ENCODE data around the gene LSM3.

The LSM3 gene

GRCh38 chr3:14178247-14179113 lies at the start of gene LSM3, which contains the start of gene XPC:
TSS of gene LSM3 (plus strand) at chr3:14178817. CDS start at chr3:14178861, 44 bp downstream.
TSS of gene XPC (minus strand) at chr3:14178601. CDS start at chr3:14178568, 33 bp downstream.
- H3K4me3 ChIP-seq (ENCODE audit: control insufficient read depth, low read depth, low read length): peak within 1 kb of the TSS; percentile 84
- no peak for TF ChIP-seq CTCF (IDR thresholded peaks at IDR 0.05; ENCODE audit: control insufficient read depth, insufficient read depth, low read depth, low read length, missing control alignments)
- DNase-seq (ENCODE audit: low read depth): peak; percentile 98

GRCh38 chr3:14129296-14129695 lies 49.3 kb upstream of the LSM3 start:
- no peak for TF ChIP-seq CTCF (IDR thresholded peaks at IDR 0.05; ENCODE audit: control insufficient read depth, insufficient read depth, low read depth, low read length, missing control alignments)
- no peak for DNase-seq (ENCODE audit: low read depth)
- H3K4me3 ChIP-seq (ENCODE audit: control insufficient read depth, low read depth, low read length): no peak overlapping the region

GRCh38 chr3:14130230-14130629 lies 48.4 kb upstream of the LSM3 start:
- DNase-seq (ENCODE audit: low read depth): no peak
- TF ChIP-seq CTCF (IDR thresholded peaks at IDR 0.05; ENCODE audit: control insufficient read depth, insufficient read depth, low read depth, low read length, missing control alignments): no peak
- H3K4me3 ChIP-seq (ENCODE audit: control insufficient read depth, low read depth, low read length): no peak overlapping the region

- no peak overlapping the region for H3K4me3 ChIP-seq (ENCODE audit: control insufficient read depth, low read depth, low read length)
- no peak for DNase-seq (ENCODE audit: low read depth)
- no peak for TF ChIP-seq CTCF (IDR thresholded peaks at IDR 0.05; ENCODE audit: control insufficient read depth, insufficient read depth, low read depth, low read length, missing control alignments)
Observed at GRCh38 chr3:14130707-14131106, 47.9 kb upstream of the LSM3 start.

- DNase-seq (ENCODE audit: low read depth): no peak
- no peak for TF ChIP-seq CTCF (IDR thresholded peaks at IDR 0.05; ENCODE audit: control insufficient read depth, insufficient read depth, low read depth, low read length, missing control alignments)
- no peak overlapping the region for H3K4me3 ChIP-seq (ENCODE audit: control insufficient read depth, low read depth, low read length)
Observed at GRCh38 chr3:14131134-14131533, 47.5 kb upstream of the LSM3 start.

- H3K4me3 ChIP-seq (ENCODE audit: control insufficient read depth, low read depth, low read length): no peak overlapping the region
- TF ChIP-seq CTCF (IDR thresholded peaks at IDR 0.05; ENCODE audit: control insufficient read depth, insufficient read depth, low read depth, low read length, missing control alignments): no peak
- no peak for DNase-seq (ENCODE audit: low read depth)
Observed at GRCh38 chr3:14132120-14132519, 46.5 kb upstream of the LSM3 start.

Data from AG09309 (cell line).